AG10803 (cell line): ENCODE measurements around the gene JAKMIP2.

Source experiments
- DNase-seq: peaks from one replicate; pipeline ENCODE4 v3.0.0; 2010; ENCODE audit warnings: low read depth
- H3K4me3 ChIP-seq: 2 replicates; pipeline ENCODE4 v1.5.1; 2011; ENCODE audit warnings: mild to moderate bottlenecking, low read length, control low read depth
- TF ChIP-seq, protein P1 (sequence below): conservative IDR thresholded peaks from 2 replicates; pipeline ENCODE4 v1.5.1; 2011; ENCODE audit warnings: mild to moderate bottlenecking, low read length, control low read depth, inconsistent platforms

The JAKMIP2 gene

DNA sequence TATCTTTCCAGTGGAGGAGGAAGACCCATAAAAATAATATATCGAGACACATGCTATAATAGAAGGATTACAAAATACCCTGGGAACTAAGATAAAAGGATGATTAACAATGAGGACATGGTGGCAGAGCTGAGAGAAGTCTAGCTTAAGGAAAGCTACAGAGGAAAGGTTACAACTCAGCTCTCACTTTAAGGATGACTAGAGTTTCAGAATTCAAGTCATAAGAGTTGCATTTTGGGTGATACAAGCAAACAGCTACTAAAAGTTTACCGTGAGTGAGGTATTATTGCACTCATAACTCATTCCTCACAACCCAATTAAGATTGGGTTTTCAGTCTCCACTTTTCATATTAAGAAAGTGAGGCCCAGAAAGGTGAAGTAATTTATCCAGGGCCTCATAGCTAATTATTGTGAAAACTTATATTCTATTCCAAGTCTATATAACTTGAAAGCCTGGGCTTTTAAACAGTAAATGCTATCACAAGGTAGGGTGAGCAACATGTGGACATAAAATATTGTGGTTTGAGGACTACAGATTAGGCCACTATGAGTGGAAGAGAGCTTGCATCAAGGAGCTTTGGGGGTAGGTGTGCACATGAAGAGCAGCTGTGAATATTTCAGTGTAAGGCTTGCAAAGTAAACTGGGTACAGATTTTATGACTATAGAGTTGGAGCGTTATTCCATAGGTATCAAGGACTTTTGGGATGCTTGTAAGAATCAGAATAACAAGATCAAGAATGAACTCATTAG, 28.0 kb downstream of the JAKMIP2 start:
- no peak for DNase-seq
- H3K4me3 ChIP-seq, result no peak overlapping the region
- TF ChIP-seq, protein P1, sequence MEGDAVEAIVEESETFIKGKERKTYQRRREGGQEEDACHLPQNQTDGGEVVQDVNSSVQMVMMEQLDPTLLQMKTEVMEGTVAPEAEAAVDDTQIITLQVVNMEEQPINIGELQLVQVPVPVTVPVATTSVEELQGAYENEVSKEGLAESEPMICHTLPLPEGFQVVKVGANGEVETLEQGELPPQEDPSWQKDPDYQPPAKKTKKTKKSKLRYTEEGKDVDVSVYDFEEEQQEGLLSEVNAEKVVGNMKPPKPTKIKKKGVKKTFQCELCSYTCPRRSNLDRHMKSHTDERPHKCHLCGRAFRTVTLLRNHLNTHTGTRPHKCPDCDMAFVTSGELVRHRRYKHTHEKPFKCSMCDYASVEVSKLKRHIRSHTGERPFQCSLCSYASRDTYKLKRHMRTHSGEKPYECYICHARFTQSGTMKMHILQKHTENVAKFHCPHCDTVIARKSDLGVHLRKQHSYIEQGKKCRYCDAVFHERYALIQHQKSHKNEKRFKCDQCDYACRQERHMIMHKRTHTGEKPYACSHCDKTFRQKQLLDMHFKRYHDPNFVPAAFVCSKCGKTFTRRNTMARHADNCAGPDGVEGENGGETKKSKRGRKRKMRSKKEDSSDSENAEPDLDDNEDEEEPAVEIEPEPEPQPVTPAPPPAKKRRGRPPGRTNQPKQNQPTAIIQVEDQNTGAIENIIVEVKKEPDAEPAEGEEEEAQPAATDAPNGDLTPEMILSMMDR, result no peak

DNA sequence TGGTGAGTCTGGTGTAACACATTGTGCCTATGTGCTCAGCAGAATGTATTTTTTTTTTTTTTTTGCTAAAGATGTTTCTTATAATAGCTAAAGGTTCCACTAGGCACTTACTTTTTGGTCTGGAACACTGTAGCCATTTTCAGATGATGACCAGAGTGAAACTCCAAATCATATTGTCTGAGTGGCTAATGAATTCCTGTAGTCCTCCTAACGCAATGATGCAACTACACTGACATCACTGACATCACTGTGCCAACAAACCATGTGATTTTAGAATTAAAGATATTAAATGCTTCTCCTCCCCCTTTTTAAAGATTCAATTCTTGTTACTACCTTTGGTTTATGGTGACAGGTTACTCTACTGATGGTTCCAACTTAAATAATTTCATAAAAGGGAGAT, 28.8 kb downstream of the JAKMIP2 start:
- TF ChIP-seq, protein P1, result no peak
- DNase-seq, result no peak
- H3K4me3 ChIP-seq, result no peak overlapping the region

DNA sequence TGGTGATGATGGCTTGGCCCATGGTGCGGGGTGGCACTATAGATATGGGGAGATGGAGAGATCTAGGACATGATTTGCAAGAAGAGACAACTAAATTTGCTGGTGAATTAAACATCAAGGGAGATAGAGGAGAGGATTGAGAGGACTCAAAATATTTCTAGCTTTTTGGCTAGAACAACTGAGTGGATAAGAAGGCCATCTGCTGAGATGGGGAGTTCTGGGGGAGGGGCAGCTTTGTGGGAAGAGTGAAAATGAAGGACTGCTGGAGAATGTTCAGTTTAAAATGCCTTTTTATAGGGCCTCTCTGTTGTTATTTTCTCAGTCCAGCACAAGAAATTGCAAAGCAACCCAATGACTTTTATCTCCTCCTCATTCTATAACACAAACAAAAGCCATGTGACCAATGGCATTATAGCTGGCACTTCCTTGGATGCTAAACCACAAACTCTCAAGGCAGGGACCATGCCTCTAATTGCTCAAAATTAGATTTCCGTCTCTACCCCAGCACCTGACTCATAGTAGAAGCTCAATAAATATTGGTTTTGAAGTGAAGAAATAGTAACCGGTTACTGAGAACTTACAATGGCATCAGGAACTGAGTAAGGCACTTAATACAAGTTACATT, 29.8 kb downstream of the JAKMIP2 start:
- TF ChIP-seq, protein P1, result no peak
- no peak for DNase-seq
- H3K4me3 ChIP-seq, result no peak overlapping the region

DNA sequence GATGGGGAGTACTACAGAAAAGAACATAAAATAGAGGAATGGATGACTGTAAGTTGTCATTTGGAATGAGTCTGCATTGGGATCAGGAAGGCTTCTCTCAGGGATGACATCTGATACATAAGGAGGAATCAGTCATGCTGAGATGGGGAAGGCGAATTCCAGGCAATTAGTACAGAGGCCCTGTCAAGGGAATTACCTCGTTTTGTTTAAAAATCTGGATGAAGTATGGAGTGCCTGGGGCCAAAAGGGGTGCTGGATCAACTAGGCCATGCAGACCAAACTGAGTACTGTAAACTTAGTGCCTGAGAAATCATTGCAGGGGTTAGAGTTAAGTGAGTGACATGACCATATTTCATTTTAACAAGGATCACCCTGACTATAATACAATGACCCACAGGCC, 30.5 kb downstream of the JAKMIP2 start:
- no peak overlapping the region for H3K4me3 ChIP-seq
- no peak for DNase-seq
- TF ChIP-seq, protein P1, result no peak

DNA sequence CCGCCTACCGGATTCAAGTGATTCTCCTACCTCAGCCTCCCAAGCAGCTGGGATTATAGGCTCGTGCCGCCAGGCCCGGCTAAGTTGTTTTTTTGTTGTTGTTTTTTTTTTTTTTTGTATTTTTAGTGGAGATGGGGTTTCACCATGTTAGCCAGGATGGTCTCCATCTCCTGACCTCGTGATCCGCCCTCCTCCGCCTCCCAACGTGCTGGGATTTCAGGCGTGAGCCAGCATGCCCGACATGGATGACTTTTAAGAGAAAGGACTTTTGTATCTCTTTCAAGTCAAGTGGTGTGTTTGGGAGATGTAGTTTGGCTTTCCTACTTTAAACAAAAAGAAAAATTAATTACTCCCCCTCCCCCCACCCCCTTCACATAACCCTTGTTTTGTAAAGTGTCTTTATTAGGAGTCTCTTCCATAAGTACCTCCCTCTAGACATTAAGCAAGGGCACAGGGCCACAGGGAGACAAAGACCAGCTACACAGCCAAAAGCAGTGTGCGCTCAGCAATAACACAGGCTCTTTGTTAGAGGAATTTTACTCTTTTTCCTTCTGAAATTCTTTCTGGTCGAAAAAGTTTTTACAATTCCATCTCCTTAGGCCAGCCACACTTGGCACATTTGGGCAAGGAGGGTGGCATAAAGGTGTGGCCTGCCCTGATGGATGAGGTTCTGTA, 31.2 kb downstream of the JAKMIP2 start:
- DNase-seq, result no peak
- H3K4me3 ChIP-seq, result no peak overlapping the region
- TF ChIP-seq, protein P1, result no peak

GRCh38 chr5:147750065-147750464, 32.5 kb downstream of the JAKMIP2 start:
- H3K4me3 ChIP-seq, result no peak overlapping the region
- DNase-seq, result no peak
- TF ChIP-seq, protein P1, result no peak

DNA sequence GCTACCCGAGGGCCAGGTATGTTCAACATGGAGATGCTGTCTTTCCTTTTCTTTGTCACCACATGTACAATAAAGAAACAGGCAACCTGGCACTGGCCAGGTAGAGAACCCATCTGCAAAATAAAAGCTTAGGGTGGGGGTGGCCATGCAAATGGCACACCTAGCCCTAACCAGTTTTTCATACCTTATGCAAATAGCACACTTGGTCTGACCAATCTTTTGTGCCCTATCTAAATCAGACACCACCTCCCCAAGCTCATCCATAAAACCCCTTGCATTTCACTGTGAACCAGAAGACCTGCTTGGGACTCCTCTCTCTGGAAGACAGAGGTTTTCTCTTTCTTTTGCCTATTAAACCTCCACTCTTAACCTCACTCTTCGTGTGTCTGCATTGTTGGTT, 33.9 kb downstream of the JAKMIP2 start:
- H3K4me3 ChIP-seq, result no peak overlapping the region
- TF ChIP-seq, protein P1, result no peak
- no peak for DNase-seq
